Esophagus muscularis mucosa (tissue), 4 donors: ENCODE data around the gene NUDT14. TPM values are rescaled to one million over a fixed set of nuclear protein-coding genes. Genes with fewer than 3 reads are reported as not detected.

Experiments
- DNase-seq: peaks from one replicate; pipeline ENCODE4 v3.0.0-alpha.2; 2017; ENCODE audit errors: extremely low spot score
- H3K27ac ChIP-seq, 4 donors: fragments of 200-600 bp; sonication (generic); replicated peaks in 1 of 4; 1 replicate in 3 of 4; 2 replicates in 1 of 4; pipeline ENCODE4 v1.5.1; 2016 to 2019; ENCODE audit warnings: mild to moderate bottlenecking in 1 of 4
- H3K27me3 ChIP-seq, 4 donors: fragments of 200-600 bp; sonication (generic); one replicate each; pipeline versions ENCODE4 v1.5.1 to v1.6.0; 2016 to 2019
- H3K36me3 ChIP-seq, 4 donors: fragments of 200-600 bp; sonication (generic); one replicate each; pipeline ENCODE4 v1.5.1; 2016 to 2019
- H3K4me1 ChIP-seq, 4 donors: fragments of 200-600 bp; sonication (generic); one replicate each; pipeline ENCODE4 v1.5.1; 2016 to 2019
- H3K4me3 ChIP-seq, 4 donors: fragments of 200-600 bp; sonication (generic); 1 replicate in 2 of 4; 2 replicates in 2 of 4; pipeline ENCODE4 v1.5.1; 2016 to 2019; ENCODE audit warnings: mild to moderate bottlenecking in 4 of 4, moderate library complexity in 1 of 4
- H3K9me3 ChIP-seq, 4 donors: fragments of 200-600 bp; sonication (generic); 1 replicate in 3 of 4; 2 replicates in 1 of 4; pipeline ENCODE4 v1.5.1; 2016 to 2019
- CTCF ChIP-seq, 3 experiments: fragments of 200-600 bp in 2 of 3; fragments of 450-650 bp in 1 of 3; sonication (generic) in 2 of 3; IDR thresholded peaks; one replicate each; pipeline ENCODE4 v1.5.1; 2017 to 2019; ENCODE audit warnings: antibody characterized with exemption in 3 of 3, mild to moderate bottlenecking in 2 of 3, moderate library complexity in 1 of 3
- EP300 ChIP-seq: sonication (generic); formaldehyde crosslinking; IDR thresholded peaks from one replicate; pipeline ENCODE4 v1.6.1; 2017; ENCODE audit warnings: antibody characterized with exemption
- POLR2A ChIP-seq: fragments of 450-650 bp; IDR thresholded peaks from one replicate; pipeline ENCODE4 v1.6.1; 2017; ENCODE audit warnings: antibody characterized with exemption, moderate library complexity, mild to moderate bottlenecking, low read depth
- POLR2AphosphoS5 ChIP-seq, 2 donors: sonication (generic); formaldehyde crosslinking; IDR thresholded peaks; one replicate each; pipeline ENCODE4 v1.6.1; 2017; ENCODE audit warnings: antibody characterized with exemption in 2 of 2
- WGBS: methylation state at CpG from one replicate; pipeline ENCODE4 v1.1.5; 2018; 5-methylcytosine and 5-hydroxymethylcytosine counted together
- intact Hi-C: fragments of 100-400 bp; cut with DNase I; formaldehyde crosslinking; loops from one replicate; pipeline ENCODE4 v1.15.1; 2023
- total RNA-seq, 4 donors: library from RNA; depleted of rRNA; stranded (reverse); fragments of >200 nt; gene quantifications; one replicate each; pipeline versions ENCODE4 v1.1.0 to v1.2.1, GENCODE V29; 2016

NUDT14 gene
- total RNA-seq, 4 donors from 2014 or later = 2.1 to 6.2 (median 5.8) TPM

GRCh38 chr14:105155681-105156413 lies 25.3 kb downstream of the NUDT14 start:
- intact Hi-C loops = no loop called here
- WGBS = 92% methylated on average over 15 of the region's 48 CpGs
- H3K9me3 ChIP-seq = no peaks in the 10 kb centered on the region

GRCh38 chr14:105155071-105155651 lies 26.0 kb downstream of the NUDT14 start:
- DNase-seq = no peak
- no peak overlapping the region for H3K27ac ChIP-seq
- H3K4me1 ChIP-seq = peaks cover 6 to 32% (median 9%) of the 10 kb centered on the region in 4 donors
- WGBS = 87% methylated on average over 23 of the region's 24 CpGs
- no peak for TF ChIP-seq POLR2A
- TF ChIP-seq EP300 = no peak
- TF ChIP-seq CTCF (IDR thresholded peaks at IDR 0.05) = no peak
- TF ChIP-seq POLR2AphosphoS5 (IDR thresholded peaks at IDR 0.05) = no peak
- peaks cover 0 to 14% (median 0%) of the 10 kb centered on the region in 4 donors for H3K27me3 ChIP-seq
- H3K4me3 ChIP-seq = no peak overlapping the region
- intact Hi-C loops = no loop called here
- H3K9me3 ChIP-seq = no peaks in the 10 kb centered on the region
- peaks cover 0 to 45% (median 2%) of the 10 kb centered on the region in 4 donors for H3K36me3 ChIP-seq

More at GRCh38 chr14:105155681-105156413, 25.3 kb downstream of the NUDT14 start:
- TF ChIP-seq POLR2A = no peak
- no peak for TF ChIP-seq POLR2AphosphoS5 (IDR thresholded peaks at IDR 0.05)
- no peak for TF ChIP-seq CTCF (IDR thresholded peaks at IDR 0.05)
- H3K27ac ChIP-seq = no peak overlapping the region
- no peak overlapping the region for H3K4me3 ChIP-seq
- H3K4me1 ChIP-seq = peaks cover 6 to 32% (median 9%) of the 10 kb centered on the region in 4 donors
- DNase-seq = no peak
- H3K36me3 ChIP-seq = peaks cover 0 to 38% (median 2%) of the 10 kb centered on the region in 4 donors
- H3K27me3 ChIP-seq = peaks cover 0 to 14% (median 0%) of the 10 kb centered on the region in 4 donors

- peaks cover 0 to 49% (median 2%) of the 10 kb centered on the region in 4 donors for H3K36me3 ChIP-seq
- intact Hi-C loops = no loop called here
- TF ChIP-seq POLR2AphosphoS5 (IDR thresholded peaks at IDR 0.05) (no peak), CTCF (IDR thresholded peaks at IDR 0.05) (no peak), POLR2A (no peak), EP300 (no peak)
- H3K27me3 ChIP-seq = peaks cover 0 to 14% (median 0%) of the 10 kb centered on the region in 4 donors
- H3K4me1 ChIP-seq = peaks cover 6 to 32% (median 9%) of the 10 kb centered on the region in 4 donors
- H3K27ac ChIP-seq = peak overlapping the region in 3 of 4 donors; percentile 31 to 54 (median 45)
- no peak for DNase-seq
- WGBS = 70% methylated on average over 7 of the region's 12 CpGs
- H3K4me3 ChIP-seq = no peak overlapping the region
- no peaks in the 10 kb centered on the region for H3K9me3 ChIP-seq
Observed at GRCh38 chr14:105154476-105154871, 26.6 kb downstream of the NUDT14 start.

- H3K4me3 ChIP-seq = no peak overlapping the region
- peaks cover 6 to 32% (median 9%) of the 10 kb centered on the region in 4 donors for H3K4me1 ChIP-seq
- peaks cover 0 to 8% (median 0%) of the 10 kb centered on the region in 4 donors for H3K27me3 ChIP-seq
- H3K27ac ChIP-seq = peak overlapping the region in 3 of 4 donors; percentile 31 to 54 (median 45)
- no peak for DNase-seq
- WGBS = 88% methylated on average over 19 of the region's 26 CpGs
- intact Hi-C loops = no loop called here
- H3K9me3 ChIP-seq = no peaks in the 10 kb centered on the region
- H3K36me3 ChIP-seq = peaks cover 0 to 54% (median 3%) of the 10 kb centered on the region in 4 donors
- no peak for TF ChIP-seq POLR2A
- TF ChIP-seq POLR2AphosphoS5 (IDR thresholded peaks at IDR 0.05) = no peak
- TF ChIP-seq CTCF (IDR thresholded peaks at IDR 0.05) = no peak
- no peak for TF ChIP-seq EP300
Observed at GRCh38 chr14:105153739-105154475, 27.2 kb downstream of the NUDT14 start.
